ENCODE data around the gene SDHB. TPM values are rescaled to one million over a fixed set of nuclear protein-coding genes. Genes with fewer than 3 reads are reported as not detected.

Gene SDHB
- total and polyA plus RNA-seq, 10 of the 15 experiments (the other 5 are each of a cell fraction or from before 2014, with no cell fraction given) = 101 to 319 (median 188) TPM

DNA sequence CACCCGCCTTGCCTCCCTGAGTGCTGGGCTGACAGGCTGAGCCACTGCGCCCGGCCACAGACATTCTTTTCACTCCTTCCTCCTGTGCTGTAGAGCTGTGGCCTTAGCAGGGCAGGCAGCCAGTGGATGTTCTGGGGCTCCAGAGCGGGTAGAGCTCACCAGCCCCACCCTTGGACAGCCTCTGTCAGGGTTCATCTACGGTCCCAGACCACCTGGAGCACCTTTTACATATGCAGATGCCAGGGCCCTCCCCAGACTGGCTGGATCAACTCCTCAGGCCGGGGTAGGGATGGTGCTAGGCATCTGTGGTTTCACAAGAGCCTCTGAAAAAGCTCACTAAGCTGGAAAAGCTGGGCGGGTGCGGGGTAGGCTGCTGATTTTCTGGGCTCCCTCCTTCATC, 46.7 kb downstream of the SDHB start:
- Histone ChIP-seq H3K4me3 (no peak overlapping the region), H4K20me1 (ENCODE audit: control insufficient read depth, insufficient read depth) (no peaks in the 10 kb centered on the region), H3K27ac (ENCODE audit: control insufficient read depth, insufficient read depth) (no peak overlapping the region), H3K9me3 (replicated peaks; ENCODE audit: control insufficient read depth, insufficient read depth, low read length) (no peaks in the 10 kb centered on the region), H3K9ac (ENCODE audit: control insufficient read depth, insufficient read depth, low read length) (no peak overlapping the region), H2AFZ (ENCODE audit: control insufficient read depth, low read depth, low read length) (no peak overlapping the region), H3K36me3 (ENCODE audit: control insufficient read depth in 2 of 2, insufficient read depth in 2 of 2, low read length in 1 of 2) (no peaks in the 10 kb centered on the region; a peak in 2 of 4 replicates), H3K79me2 (ENCODE audit: control insufficient read depth, insufficient read depth, low read length) (peaks cover 2% of the 10 kb centered on the region), H3K4me2 (ENCODE audit: control insufficient read depth, insufficient read depth) (no peak overlapping the region), H3K27me3 (replicated peaks in 1 of 2; ENCODE audit: control insufficient read depth in 2 of 2, insufficient read depth in 2 of 2, low read length in 1 of 2) (no peaks in the 10 kb centered on the region), H3K4me1 (ENCODE audit: control insufficient read depth, insufficient read depth, low read length) (peaks cover 16% of the 10 kb centered on the region)
- ChIA-PET RAD21 (ENCODE audit: unreplicated experiment) (interaction anchor here (0.7 kb wide), 1 partner anchor 189 kb away, joined by 4 read pairs; no protein-coding TSS in a partner anchor), POLR2A (no interaction called here), SMC1A (ENCODE audit: uncharacterized antibody, unreplicated experiment) (interaction anchor here (1.3 kb wide), 1 partner anchor 39 kb away, joined by 3 read pairs; no protein-coding TSS in a partner anchor), CTCF (no interaction called here)
- TF ChIP-seq, protein P1, sequence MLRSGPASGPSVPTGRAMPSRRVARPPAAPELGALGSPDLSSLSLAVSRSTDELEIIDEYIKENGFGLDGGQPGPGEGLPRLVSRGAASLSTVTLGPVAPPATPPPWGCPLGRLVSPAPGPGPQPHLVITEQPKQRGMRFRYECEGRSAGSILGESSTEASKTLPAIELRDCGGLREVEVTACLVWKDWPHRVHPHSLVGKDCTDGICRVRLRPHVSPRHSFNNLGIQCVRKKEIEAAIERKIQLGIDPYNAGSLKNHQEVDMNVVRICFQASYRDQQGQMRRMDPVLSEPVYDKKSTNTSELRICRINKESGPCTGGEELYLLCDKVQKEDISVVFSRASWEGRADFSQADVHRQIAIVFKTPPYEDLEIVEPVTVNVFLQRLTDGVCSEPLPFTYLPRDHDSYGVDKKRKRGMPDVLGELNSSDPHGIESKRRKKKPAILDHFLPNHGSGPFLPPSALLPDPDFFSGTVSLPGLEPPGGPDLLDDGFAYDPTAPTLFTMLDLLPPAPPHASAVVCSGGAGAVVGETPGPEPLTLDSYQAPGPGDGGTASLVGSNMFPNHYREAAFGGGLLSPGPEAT (IDR thresholded peaks at IDR 0.05; ENCODE audit: low read depth) = no peak
- TF ChIP-seq, protein P2, sequence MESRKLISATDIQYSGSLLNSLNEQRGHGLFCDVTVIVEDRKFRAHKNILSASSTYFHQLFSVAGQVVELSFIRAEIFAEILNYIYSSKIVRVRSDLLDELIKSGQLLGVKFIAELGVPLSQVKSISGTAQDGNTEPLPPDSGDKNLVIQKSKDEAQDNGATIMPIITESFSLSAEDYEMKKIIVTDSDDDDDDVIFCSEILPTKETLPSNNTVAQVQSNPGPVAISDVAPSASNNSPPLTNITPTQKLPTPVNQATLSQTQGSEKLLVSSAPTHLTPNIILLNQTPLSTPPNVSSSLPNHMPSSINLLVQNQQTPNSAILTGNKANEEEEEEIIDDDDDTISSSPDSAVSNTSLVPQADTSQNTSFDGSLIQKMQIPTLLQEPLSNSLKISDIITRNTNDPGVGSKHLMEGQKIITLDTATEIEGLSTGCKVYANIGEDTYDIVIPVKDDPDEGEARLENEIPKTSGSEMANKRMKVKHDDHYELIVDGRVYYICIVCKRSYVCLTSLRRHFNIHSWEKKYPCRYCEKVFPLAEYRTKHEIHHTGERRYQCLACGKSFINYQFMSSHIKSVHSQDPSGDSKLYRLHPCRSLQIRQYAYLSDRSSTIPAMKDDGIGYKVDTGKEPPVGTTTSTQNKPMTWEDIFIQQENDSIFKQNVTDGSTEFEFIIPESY (IDR thresholded peaks at IDR 0.05) = no peak
- TF ChIP-seq CREB1 (IDR thresholded peaks at IDR 0.05; ENCODE audit: low read depth) (no peak), MTA3 (IDR thresholded peaks at IDR 0.05; ENCODE audit: borderline replicate concordance, low read length) (no peak), SPI1 (IDR thresholded peaks at IDR 0.05; ENCODE audit: borderline replicate concordance, insufficient read depth, low read depth, low read length) (no peak)
- TF ChIP-seq, protein P3, sequence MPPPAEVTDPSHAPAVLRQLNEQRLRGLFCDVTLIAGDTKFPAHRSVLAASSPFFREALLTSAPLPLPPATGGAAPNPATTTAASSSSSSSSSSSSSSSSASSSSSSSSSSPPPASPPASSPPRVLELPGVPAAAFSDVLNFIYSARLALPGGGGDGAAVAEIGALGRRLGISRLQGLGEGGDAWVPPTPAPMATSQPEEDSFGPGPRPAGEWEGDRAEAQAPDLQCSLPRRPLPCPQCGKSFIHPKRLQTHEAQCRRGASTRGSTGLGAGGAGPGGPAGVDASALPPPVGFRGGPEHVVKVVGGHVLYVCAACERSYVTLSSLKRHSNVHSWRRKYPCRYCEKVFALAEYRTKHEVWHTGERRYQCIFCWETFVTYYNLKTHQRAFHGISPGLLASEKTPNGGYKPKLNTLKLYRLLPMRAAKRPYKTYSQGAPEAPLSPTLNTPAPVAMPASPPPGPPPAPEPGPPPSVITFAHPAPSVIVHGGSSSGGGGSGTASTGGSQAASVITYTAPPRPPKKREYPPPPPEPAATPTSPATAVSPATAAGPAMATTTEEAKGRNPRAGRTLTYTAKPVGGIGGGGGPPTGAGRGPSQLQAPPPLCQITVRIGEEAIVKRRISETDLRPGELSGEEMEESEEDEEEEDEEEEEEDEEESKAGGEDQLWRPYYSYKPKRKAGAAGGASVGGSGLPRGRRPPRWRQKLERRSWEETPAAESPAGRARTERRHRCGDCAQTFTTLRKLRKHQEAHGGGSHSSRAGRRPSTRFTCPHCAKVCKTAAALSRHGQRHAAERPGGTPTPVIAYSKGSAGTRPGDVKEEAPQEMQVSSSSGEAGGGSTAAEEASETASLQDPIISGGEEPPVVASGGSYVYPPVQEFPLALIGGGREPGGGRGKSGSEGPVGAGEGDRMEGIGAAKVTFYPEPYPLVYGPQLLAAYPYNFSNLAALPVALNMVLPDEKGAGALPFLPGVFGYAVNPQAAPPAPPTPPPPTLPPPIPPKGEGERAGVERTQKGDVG (CRISPR knock-in tag; IDR thresholded peaks at IDR 0.05) = no peak
- BruUV-seq (replicated peaks) = no TSS peak
- no peak for FAIRE-seq
- intact Hi-C loops (cut with micrococcal nuclease; ENCODE audit: unreplicated experiment) = no loop called here
- no peak for DNase-seq (ENCODE audit: low read depth, low spot score)
- in situ Hi-C loops (cut with MboI) = no loop called here
- 82% methylated on average over 8 of the region's 8 CpGs for WGBS (ENCODE audit: insufficient coverage, insufficient replicate concordance, low lambda C conversion rate, missing lambda C conversion rate)
- ATAC-seq = no peak

Data from GM12878 (cell line).